Stimulated activated effector memory CD8-positive, alpha-beta T cell treated with anti-CD3 and anti-CD28 coated beads, Interleukin-12 subunit alpha, Interleukin-12 subunit beta, amount 100 ng/mL, for 72 hours (primary cell): ENCODE results near the gene HECA.
A peak's percentile ranks its signal among the peaks of the same experiment; 100 is the strongest.
"Not testable (repeated sequence)": the region's sequence is repeated elsewhere in the genome, so short reads cannot be mapped to it uniquely, and the experiment has no call there.

Experiments used
- ATAC-seq: fragments of 150-1000 bp; cut with Tn5 transposase; 2 replicates; pipeline ENCODE4 v1.10.0; 2021
- DNase-seq, 2 donors: peaks; one replicate each; pipeline ENCODE4 v3.0.0; 2021 to 2022; ENCODE audit warnings: low spot score in 2 of 2
- H3K27ac Mint-ChIP-seq: one replicate; pipeline ENCODE4 v1.8.0; 2022; ENCODE audit warnings: mild to moderate bottlenecking, mixed read lengths
- H3K36me3 Mint-ChIP-seq: one replicate; pipeline ENCODE4 v1.8.0; 2022; ENCODE audit warnings: mild to moderate bottlenecking, mixed read lengths
- H3K4me1 Mint-ChIP-seq: one replicate; pipeline ENCODE4 v1.8.0; 2022; ENCODE audit warnings: mixed read lengths
- H3K4me3 Mint-ChIP-seq: one replicate; pipeline ENCODE4 v1.8.0; 2022; ENCODE audit warnings: mild to moderate bottlenecking, mixed read lengths
- H3K9me3 Mint-ChIP-seq: one replicate; pipeline ENCODE4 v1.8.0; 2022; ENCODE audit warnings: mixed read lengths

HECA gene

DNA sequence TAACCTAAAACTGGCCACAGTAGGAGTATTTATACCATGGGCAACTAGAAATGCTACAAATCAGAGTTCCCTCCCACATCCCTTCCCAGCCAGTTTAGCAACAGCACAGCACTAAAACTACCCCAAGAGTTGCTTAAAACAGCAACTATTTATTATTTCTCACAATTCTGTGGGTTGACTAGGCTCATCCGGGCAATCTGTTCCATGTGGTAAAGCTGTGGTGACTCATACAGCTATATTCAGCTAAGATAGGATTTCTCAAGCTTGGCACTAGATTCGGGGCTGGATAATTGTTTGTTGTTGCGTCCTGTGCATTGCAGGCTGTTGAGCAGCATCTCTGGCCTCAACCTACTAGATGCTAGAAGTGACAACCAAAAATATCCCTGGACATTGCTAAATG is 8.6 kb upstream of the HECA start:
- H3K36me3 Mint-ChIP-seq, result peaks cover 5% of the 10 kb centered on the region
- H3K9me3 Mint-ChIP-seq, result no peaks in the 10 kb centered on the region
- H3K27ac Mint-ChIP-seq, result peak overlapping the region; percentile 92
- DNase-seq (no peak), ATAC-seq (peak; percentile 70)
- peaks cover 39% of the 10 kb centered on the region for H3K4me1 Mint-ChIP-seq
- H3K4me3 Mint-ChIP-seq, result peak overlapping the region; percentile 48

- no peak for ATAC-seq
- no peaks in the 10 kb centered on the region for H3K9me3 Mint-ChIP-seq
- H3K4me1 Mint-ChIP-seq, result peaks cover 41% of the 10 kb centered on the region
- peaks cover 5% of the 10 kb centered on the region for H3K36me3 Mint-ChIP-seq
- no peak for DNase-seq
- H3K27ac Mint-ChIP-seq, result peak overlapping the region; percentile 92
- peak overlapping the region; percentile 48 for H3K4me3 Mint-ChIP-seq
Observed at GRCh38 chr6:139126931-139127330, 7.9 kb upstream of the HECA start.

GRCh38 chr6:139129284-139129683 is 5.6 kb upstream of the HECA start:
- Mint-ChIP-seq H3K9me3 (no peaks in the 10 kb centered on the region), H3K4me3 (no peak overlapping the region), H3K36me3 (peaks cover 13% of the 10 kb centered on the region), H3K4me1 (peaks cover 60% of the 10 kb centered on the region), H3K27ac (peak overlapping the region; percentile 6)
- ATAC-seq (no peak), DNase-seq (peak in 1 of 2 donors; percentile 37)

DNA sequence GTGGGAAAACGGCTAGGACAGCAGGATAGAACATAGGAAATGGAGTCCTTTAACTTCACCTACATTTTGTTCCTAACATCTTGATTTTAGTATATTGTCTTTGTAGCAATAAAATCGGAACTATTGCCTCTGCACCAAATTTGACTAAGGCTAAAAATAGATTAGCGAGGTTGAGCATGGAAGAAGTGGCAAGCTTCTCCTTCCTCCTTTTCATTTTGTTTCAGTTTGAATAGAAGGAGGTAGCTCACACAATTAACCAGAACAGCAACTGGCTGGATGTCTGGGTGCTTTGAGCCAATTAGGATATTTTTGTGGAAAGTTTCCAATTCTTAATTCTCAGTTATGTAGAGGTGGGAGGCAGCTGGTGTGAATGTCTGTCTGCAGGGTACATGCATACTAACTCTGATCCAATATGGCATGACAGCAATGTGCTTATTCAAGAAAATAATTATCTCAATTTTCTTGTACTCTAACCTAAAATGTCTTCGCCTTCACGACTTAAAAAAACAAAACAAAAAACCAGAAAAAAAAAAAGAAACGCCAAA is 3.1 kb upstream of the HECA start:
- peak overlapping the region; percentile 91 for H3K27ac Mint-ChIP-seq
- DNase-seq (no peak), ATAC-seq (no peak)
- H3K4me1 Mint-ChIP-seq, result peaks cover 41% of the 10 kb centered on the region
- no peaks in the 10 kb centered on the region for H3K9me3 Mint-ChIP-seq
- peak overlapping the region; percentile 28 for H3K4me3 Mint-ChIP-seq
- peaks cover 27% of the 10 kb centered on the region for H3K36me3 Mint-ChIP-seq

GRCh38 chr6:139133262-139134063 is 1.4 kb upstream of the HECA start:
- Mint-ChIP-seq H3K9me3 (no peaks in the 10 kb centered on the region), H3K27ac (peak overlapping the region; percentile 91), H3K4me1 (peaks cover 53% of the 10 kb centered on the region), H3K36me3 (peaks cover 43% of the 10 kb centered on the region), H3K4me3 (peak overlapping the region; percentile 81)
- no peak for DNase-seq
- no peak for ATAC-seq

GRCh38 chr6:139134064-139134395 is 850 bp upstream of the HECA start:
- peaks cover 58% of the 10 kb centered on the region for H3K4me1 Mint-ChIP-seq
- ATAC-seq (no peak), DNase-seq (no peak)
- no peaks in the 10 kb centered on the region for H3K9me3 Mint-ChIP-seq
- peaks cover 49% of the 10 kb centered on the region for H3K36me3 Mint-ChIP-seq
- peak overlapping the region; percentile 81 for H3K4me3 Mint-ChIP-seq
- peak overlapping the region; percentile 91 for H3K27ac Mint-ChIP-seq

DNA sequence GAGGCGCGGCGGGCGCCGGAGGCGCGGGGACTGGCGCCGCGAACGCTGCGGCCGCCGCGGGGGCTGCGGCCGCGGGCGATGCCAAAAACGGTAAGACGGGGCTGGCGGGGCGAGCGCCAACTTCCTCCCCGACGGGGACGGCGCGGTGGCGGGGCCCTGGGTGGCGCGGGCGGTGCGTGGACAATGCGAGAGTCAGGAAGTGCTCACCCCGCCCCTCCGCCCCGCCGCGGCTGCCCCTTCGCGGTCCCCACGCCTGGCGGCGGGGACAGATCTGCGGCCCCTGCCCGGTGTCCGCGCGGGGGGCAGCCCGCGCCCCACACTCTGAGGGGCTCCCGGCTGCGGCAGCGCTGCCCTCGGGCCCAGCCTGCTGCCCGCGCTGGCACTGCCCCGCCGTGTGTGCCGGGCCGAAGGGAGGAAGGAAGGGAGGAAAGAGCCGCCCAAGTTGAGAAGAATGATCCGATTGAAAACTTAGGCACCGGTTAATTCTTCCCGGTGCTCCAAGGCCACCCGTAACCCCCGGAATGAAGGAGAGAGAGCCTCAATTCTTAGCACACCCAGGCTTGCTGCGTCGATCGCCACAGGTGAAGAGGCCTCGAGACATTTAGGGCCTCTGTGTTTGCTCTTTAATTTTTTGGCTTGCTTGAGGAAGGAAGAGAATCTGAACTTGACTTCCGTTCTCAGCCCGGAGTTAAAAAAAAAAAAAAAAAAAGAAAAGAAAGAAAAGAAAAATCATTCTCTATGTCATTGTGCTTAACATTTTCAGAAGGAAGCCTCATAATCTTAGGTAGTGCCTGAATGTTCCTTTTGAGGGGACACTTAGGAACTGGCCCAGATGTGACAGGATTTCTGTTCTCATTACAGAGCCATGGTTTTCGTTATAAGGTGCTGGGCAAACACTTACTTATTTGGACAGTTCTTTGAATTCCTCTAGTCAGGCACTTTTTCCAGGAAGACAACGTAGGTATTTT is 982 bp downstream of the HECA start:
- Mint-ChIP-seq H3K36me3 (peaks cover 67% of the 10 kb centered on the region), H3K27ac (peak overlapping the region; percentile 88), H3K4me3 (peak overlapping the region; percentile 81), H3K4me1 (peaks cover 68% of the 10 kb centered on the region), H3K9me3 (no peaks in the 10 kb centered on the region)
- DNase-seq, result peak; percentile 36 to 77
- ATAC-seq, result peak; percentile 62

DNA sequence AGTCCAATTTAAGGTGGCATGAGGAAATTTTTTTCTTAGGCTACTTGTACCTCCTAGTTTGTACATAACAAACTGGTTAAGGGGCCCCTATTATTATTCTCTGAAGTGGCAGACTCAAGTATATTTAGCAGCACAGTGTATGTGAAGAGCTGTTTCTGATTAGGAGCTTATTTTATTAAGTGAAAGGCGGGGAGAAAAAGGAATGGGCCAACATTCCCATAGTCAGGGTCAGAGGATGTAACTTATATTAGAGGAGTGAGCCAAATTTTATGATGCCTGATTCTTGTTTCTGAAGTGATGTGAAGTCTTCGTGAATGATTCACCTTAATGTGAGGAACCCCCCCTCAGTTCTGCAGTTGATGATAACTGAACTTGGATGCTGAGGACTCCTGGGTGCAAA is 2.8 kb downstream of the HECA start:
- ATAC-seq, result no peak
- H3K4me3 Mint-ChIP-seq, result peak overlapping the region; percentile 81
- H3K9me3 Mint-ChIP-seq, result no peaks in the 10 kb centered on the region
- peak overlapping the region; percentile 88 for H3K27ac Mint-ChIP-seq
- H3K36me3 Mint-ChIP-seq, result peaks cover 85% of the 10 kb centered on the region
- no peak for DNase-seq
- H3K4me1 Mint-ChIP-seq, result peaks cover 59% of the 10 kb centered on the region

DNA sequence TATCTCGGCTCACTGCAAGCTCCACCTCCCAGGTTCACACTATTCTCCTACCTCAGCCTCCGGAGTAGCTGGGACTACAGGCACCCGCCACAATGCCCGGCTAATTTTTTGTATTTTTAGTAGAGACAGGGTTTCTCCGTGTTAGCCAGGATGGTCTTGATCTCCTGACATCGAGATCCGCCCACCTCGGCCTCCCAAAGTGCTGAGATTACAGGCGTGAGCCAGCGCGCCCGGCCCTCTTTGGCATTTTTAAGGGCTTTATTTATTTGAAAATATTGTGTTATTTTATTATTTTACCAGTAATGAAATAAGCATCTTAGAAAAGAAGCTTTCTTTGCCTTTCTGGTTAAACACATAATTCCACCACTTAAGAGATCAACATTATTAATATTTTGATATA is 6.0 kb downstream of the HECA start:
- H3K9me3 Mint-ChIP-seq, ATAC-seq: not testable (repeated sequence)
- Mint-ChIP-seq H3K4me3 (peak overlapping the region; percentile 81), H3K27ac (peak overlapping the region; percentile 41), H3K36me3 (peaks cover 81% of the 10 kb centered on the region), H3K4me1 (peaks cover 71% of the 10 kb centered on the region)
- DNase-seq, result peak in 1 of 2 donors; percentile 49

DNA sequence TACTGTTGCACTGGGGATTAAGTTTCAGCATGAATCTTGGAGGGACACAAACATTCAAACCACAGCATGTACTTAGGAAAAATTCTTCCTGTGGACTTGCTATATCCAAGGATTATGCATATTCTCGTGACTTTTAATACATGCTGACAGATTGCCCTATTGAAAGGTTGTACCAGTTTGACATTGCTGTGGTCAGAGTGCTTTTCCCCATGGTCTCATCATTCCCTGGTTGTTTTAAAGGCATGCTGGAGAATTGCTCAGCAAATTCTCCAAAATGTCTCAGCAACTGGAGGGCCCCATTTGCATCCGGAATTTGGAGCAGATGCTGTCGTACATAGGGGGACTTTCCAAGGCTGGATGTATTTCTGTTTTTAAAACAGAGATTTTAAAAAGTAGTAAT is 7.4 kb downstream of the HECA start:
- no peak for ATAC-seq
- Mint-ChIP-seq H3K9me3 (no peaks in the 10 kb centered on the region), H3K4me3 (peak overlapping the region; percentile 65), H3K27ac (peak overlapping the region; percentile 94), H3K36me3 (peaks cover 74% of the 10 kb centered on the region), H3K4me1 (peaks cover 80% of the 10 kb centered on the region)
- DNase-seq, result no peak

GRCh38 chr6:139143111-139143510 is 8.2 kb downstream of the HECA start:
- Mint-ChIP-seq H3K4me1 (peaks cover 80% of the 10 kb centered on the region), H3K9me3 (no peaks in the 10 kb centered on the region), H3K36me3 (peaks cover 66% of the 10 kb centered on the region), H3K4me3 (peak overlapping the region; percentile 65), H3K27ac (peak overlapping the region; percentile 94)
- ATAC-seq, result no peak
- peak in 1 of 2 donors; percentile 35 for DNase-seq

- no peaks in the 10 kb centered on the region for H3K9me3 Mint-ChIP-seq
- H3K36me3 Mint-ChIP-seq, result peaks cover 51% of the 10 kb centered on the region
- peaks cover 79% of the 10 kb centered on the region for H3K4me1 Mint-ChIP-seq
- DNase-seq (peak in 1 of 2 donors; percentile 53), ATAC-seq (peak; percentile 54)
- peak overlapping the region; percentile 65 for H3K4me3 Mint-ChIP-seq
- peak overlapping the region; percentile 94 for H3K27ac Mint-ChIP-seq
Observed at GRCh38 chr6:139144490-139145085, 9.7 kb downstream of the HECA start.

- Mint-ChIP-seq H3K36me3 (peaks cover 40% of the 10 kb centered on the region), H3K9me3 (no peaks in the 10 kb centered on the region), H3K27ac (peak overlapping the region; percentile 94), H3K4me3 (peak overlapping the region; percentile 65), H3K4me1 (peaks cover 80% of the 10 kb centered on the region)
- DNase-seq (peak in 1 of 2 donors; percentile 46), ATAC-seq (peak; percentile 20)
Observed at GRCh38 chr6:139145661-139146060, 10.8 kb downstream of the HECA start.

DNA sequence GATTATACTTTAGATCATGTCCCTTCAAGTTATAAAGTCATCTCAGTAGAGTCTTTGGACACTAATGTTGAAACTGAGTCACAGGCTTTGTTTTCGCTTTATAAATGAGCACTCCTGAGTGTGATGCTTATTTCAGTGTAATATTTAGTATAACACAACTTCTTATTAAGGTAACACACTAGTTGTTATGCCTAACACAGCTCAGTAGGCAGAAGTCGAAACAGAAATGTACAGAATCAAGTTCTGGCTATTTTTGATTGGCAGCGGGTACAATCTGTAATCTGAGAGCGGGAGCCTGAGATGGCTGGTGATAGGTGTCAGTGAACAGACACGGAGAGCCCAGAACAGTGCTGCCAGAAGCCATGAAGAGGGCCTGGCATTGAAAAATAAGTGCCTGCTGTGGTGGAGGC is 11.4 kb downstream of the HECA start:
- Mint-ChIP-seq H3K36me3 (peaks cover 40% of the 10 kb centered on the region), H3K9me3 (no peaks in the 10 kb centered on the region), H3K4me3 (peak overlapping the region; percentile 65), H3K4me1 (peaks cover 86% of the 10 kb centered on the region), H3K27ac (peak overlapping the region; percentile 94)
- ATAC-seq (peak; percentile 91), DNase-seq (no peak)

DNA sequence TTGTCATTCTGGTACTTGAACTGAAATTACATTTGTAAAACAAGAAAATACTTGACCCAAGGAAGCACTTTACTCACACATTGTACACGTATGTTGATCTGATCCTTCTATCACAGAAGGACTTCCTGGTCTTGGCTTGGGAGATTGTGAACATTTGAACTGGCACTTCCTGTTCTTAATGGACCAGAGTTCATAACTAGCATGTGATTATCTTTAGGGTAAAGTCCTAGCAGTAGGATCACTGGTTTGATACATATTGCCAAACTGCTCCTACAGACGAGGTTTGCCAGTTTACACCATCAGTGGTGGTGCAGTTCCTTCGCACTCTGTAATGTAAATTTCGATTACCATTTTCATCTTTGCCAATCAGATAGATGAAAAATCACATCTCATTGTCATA is 12.7 kb downstream of the HECA start:
- H3K4me1 Mint-ChIP-seq, result peaks cover 98% of the 10 kb centered on the region
- DNase-seq, result peak in 1 of 2 donors; percentile 45
- ATAC-seq, result no peak
- peak overlapping the region; percentile 94 for H3K27ac Mint-ChIP-seq
- no peaks in the 10 kb centered on the region for H3K9me3 Mint-ChIP-seq
- peaks cover 34% of the 10 kb centered on the region for H3K36me3 Mint-ChIP-seq
- peak overlapping the region; percentile 65 for H3K4me3 Mint-ChIP-seq
